ENCODE measurements around the gene ZNF555.
"Not testable (repeated sequence)": the region's sequence is repeated elsewhere in the genome, so short reads cannot be mapped to it uniquely, and the experiment has no call there.

ZNF555 gene

GRCh38 chr19:2840794-2841791 lies at the start of gene ZNF555:
ZNF555 (plus strand) TSS chr19:2841475; CDS start chr19:2841573, 98 bp downstream.
- DNase-seq = peak; percentile 97
- in situ Hi-C loops (cut with HindIII; ENCODE audit: low pct_ligation_motif_present, low pct_unique_long_range_greater_than_20kb, low sequenced_read_pairs) = no loop called here

- DNase-seq = no peak
- in situ Hi-C loops (cut with HindIII; ENCODE audit: low pct_ligation_motif_present, low pct_unique_long_range_greater_than_20kb, low sequenced_read_pairs) = no loop called here
Observed at GRCh38 chr19:2791876-2792275, 49.4 kb upstream of the ZNF555 start.

DNA sequence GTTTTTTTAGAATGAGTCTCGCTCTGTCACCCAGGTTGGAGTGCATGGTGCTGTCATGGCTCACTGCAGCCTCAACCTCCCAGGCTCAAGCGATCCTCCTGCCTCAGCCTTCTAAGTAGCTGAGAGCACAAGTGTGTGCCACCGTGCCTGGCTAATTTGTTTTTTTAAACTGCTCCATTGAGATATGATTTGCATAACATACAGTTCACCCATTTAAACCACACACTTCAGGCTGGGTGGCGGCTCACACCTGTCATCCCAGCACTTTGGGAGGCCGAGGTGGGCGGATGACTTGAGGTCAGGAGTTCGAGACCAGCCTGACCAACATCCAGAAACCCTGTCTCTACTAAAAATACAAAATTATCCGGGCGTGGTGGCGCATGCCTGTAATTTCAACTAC lies 48.6 kb upstream of the ZNF555 start:
- in situ Hi-C loops (cut with HindIII; ENCODE audit: low pct_ligation_motif_present, low pct_unique_long_range_greater_than_20kb, low sequenced_read_pairs); DNase-seq: not testable (repeated sequence)

DNA sequence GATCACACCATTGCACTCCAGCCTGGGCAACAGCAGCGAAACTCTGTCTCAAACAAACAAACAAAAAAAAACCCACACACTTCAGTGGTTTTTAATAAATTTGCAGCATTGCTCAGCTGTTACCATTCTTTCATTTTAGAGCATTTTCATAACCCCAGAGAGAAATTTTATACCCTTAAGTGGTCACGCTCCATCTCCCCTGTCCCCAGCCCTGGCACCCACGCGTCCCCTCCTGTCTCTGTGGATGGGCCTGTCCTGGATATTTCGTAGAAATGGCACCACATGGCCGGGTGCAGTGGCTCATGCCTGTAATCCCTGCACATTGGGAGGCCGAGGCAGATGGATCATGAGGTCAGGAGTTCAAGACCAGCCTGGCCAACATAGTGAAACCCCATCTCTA lies 48.1 kb upstream of the ZNF555 start:
- in situ Hi-C loops (cut with HindIII; ENCODE audit: low pct_ligation_motif_present, low pct_unique_long_range_greater_than_20kb, low sequenced_read_pairs) = no loop called here
- no peak for DNase-seq

- no peak for DNase-seq
- in situ Hi-C loops (cut with HindIII; ENCODE audit: low pct_ligation_motif_present, low pct_unique_long_range_greater_than_20kb, low sequenced_read_pairs) = no loop called here
Observed at GRCh38 chr19:2793577-2793976, 47.7 kb upstream of the ZNF555 start.

DNA sequence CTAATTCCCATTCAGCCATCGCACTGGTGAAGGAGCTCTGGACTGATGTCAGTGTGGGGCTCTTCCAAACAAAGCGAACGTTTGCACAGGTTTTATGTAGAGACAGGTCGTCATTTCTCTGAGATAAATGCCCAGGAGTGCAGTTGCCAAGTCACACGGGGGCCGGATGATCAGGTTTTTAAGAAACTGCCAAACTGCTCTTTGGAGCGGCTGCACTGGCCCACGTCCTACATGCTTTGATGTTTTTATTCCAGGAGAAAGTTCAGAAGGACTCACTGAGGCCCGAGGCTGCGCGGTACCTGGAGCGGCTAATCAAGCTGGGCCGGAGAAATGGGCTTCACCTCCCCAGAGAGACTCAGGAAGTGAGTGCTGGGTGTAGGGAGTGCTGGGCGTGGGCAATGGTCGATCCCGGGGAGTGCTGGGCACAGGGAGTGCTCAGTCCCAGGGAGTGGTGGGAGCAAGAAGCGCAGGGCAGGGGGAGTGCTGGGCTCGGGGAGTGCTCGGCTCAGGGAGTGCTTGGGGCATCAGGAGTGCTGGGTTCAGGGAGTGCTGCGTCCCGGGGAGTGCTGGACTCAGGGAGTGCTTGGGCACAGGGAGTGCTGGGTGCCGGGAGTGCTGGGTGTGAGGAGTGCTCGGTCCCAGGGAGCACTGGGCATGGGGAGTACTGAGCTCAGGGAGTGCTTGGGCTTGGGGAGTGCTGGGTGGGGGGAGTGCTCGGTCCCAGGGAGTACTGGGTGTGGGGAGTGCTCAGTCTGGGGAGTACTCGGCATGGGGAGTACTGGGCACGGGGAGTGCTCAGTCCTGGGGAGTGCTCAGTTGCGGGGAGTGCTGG lies 45.2 kb upstream of the ZNF555 start:
- in situ Hi-C loops (cut with HindIII; ENCODE audit: low pct_ligation_motif_present, low pct_unique_long_range_greater_than_20kb, low sequenced_read_pairs) = no loop called here
- DNase-seq = no peak

GRCh38 chr19:2796659-2797266 lies 44.5 kb upstream of the ZNF555 start:
- DNase-seq = no peak
- in situ Hi-C loops (cut with HindIII; ENCODE audit: low pct_ligation_motif_present, low pct_unique_long_range_greater_than_20kb, low sequenced_read_pairs) = no loop called here

DNA sequence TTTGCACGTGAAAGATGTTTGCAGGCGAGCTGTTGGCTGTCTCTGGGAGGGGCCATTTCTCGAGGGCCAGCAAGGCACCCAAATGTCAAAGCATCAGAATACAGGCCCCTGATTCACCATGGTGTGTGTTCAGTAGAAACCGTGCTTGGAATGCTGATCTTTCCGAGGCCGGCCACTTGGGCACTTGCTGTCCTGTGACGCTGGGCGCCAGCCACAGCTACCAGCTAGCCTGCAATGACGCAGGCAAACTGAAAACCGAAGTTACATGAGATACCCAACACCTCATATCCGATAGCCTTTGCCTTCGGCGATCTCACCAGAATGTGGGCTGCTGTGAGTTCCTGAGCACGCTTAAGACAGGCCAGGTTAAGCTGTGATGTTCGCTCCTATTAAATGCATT lies 44.0 kb upstream of the ZNF555 start:
- no peak for DNase-seq
- in situ Hi-C loops (cut with HindIII; ENCODE audit: low pct_ligation_motif_present, low pct_unique_long_range_greater_than_20kb, low sequenced_read_pairs) = no loop called here

DNA sequence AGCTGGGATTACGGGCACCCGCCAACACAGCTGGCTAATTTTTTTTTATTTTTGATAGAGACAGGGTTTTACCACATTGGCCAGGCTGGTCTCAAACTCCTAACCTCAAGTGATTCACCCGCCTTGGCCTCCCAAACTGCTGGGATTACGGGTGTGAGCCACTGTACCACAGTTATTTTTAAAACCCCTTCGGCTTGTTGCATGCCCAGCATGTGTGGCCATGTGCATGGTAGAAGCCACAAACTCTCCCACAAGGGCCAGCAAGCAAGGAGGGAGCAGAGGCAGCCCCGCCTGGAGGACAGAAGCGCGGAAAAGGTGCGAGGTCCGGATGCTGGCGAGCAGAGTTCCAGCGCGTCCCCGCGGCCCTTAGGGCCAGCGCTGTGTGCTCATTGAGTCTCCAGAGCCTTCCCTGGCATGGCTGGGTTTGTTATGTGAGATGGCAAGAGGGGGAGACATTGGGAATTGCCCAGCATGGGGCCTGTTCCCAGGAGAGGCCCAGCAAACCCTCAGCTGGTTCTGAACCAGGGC lies 43.1 kb upstream of the ZNF555 start:
- in situ Hi-C loops (cut with HindIII; ENCODE audit: low pct_ligation_motif_present, low pct_unique_long_range_greater_than_20kb, low sequenced_read_pairs) = no loop called here
- DNase-seq = no peak

- in situ Hi-C loops (cut with HindIII; ENCODE audit: low pct_ligation_motif_present, low pct_unique_long_range_greater_than_20kb, low sequenced_read_pairs) = no loop called here
- DNase-seq = no peak
Observed at GRCh38 chr19:2798733-2799132, 42.5 kb upstream of the ZNF555 start.

DNA sequence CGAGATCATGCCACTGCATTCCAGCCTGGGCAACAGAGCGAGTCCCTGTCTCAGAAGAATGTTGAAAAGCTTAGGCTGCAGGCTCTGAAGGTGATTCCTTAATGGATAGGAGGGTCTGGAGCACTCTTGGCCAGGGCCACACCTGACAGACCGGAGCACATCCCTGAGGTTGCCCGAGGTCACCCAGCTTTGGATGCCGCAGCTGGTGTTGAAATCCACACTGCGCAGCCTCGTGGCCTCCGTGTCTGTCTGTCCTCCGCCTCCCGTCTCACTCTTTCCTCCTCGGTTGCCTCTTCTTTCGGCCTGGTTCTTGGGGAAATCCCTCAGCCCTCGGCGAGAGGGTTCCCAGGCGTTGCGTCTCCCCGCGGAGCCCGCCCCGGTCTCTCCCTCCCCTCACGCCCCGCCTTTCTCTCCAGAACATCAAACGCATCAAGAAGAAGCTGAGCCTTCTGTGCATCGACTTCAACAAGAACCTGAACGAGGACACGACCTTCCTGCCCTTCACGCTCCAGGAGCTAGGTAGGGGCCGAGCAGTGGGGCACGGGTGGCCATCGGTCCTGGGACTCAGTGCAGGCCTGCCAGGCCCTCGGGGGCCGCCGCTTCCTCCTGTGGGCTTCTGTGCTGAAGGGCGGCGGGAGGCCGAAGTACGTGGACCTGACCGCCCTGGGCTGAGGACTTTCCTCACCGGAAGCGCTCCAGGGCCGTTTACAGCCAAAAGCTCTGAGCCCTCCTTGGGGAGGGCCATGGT lies 41.8 kb upstream of the ZNF555 start:
- in situ Hi-C loops (cut with HindIII; ENCODE audit: low pct_ligation_motif_present, low pct_unique_long_range_greater_than_20kb, low sequenced_read_pairs) = no loop called here
- DNase-seq = no peak

DNA sequence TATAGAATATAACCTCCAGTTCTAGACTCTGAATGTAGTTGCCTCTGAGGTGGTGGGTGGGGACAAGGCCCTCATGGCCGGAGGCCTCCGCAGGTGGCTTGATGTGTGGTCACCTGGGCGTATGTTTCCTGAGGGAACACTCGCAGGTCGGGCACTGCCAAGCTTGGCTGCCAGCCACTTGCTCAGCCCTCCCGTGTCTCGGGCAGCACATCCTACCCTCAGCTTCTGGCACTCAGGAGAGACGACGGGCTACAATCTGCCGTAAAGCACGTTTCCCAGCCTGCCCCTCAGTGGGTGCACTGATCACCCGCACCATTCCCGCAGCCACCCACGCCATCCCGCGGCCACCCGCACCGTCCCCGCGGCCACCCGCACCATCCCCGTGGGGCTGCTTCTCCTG lies 40.8 kb upstream of the ZNF555 start:
- in situ Hi-C loops (cut with HindIII; ENCODE audit: low pct_ligation_motif_present, low pct_unique_long_range_greater_than_20kb, low sequenced_read_pairs) = no loop called here
- DNase-seq = no peak

GRCh38 chr19:2802826-2803225 lies 38.4 kb upstream of the ZNF555 start:
- in situ Hi-C loops (cut with HindIII; ENCODE audit: low pct_ligation_motif_present, low pct_unique_long_range_greater_than_20kb, low sequenced_read_pairs) = no loop called here
- DNase-seq = no peak

GRCh38 chr19:2803486-2804155 lies 37.7 kb upstream of the ZNF555 start:
- DNase-seq = no peak
- in situ Hi-C loops (cut with HindIII; ENCODE audit: low pct_ligation_motif_present, low pct_unique_long_range_greater_than_20kb, low sequenced_read_pairs) = no loop called here

- in situ Hi-C loops (cut with HindIII; ENCODE audit: low pct_ligation_motif_present, low pct_unique_long_range_greater_than_20kb, low sequenced_read_pairs) = no loop called here
- no peak for DNase-seq
Observed at GRCh38 chr19:2804156-2805004, 36.9 kb upstream of the ZNF555 start.

DNA sequence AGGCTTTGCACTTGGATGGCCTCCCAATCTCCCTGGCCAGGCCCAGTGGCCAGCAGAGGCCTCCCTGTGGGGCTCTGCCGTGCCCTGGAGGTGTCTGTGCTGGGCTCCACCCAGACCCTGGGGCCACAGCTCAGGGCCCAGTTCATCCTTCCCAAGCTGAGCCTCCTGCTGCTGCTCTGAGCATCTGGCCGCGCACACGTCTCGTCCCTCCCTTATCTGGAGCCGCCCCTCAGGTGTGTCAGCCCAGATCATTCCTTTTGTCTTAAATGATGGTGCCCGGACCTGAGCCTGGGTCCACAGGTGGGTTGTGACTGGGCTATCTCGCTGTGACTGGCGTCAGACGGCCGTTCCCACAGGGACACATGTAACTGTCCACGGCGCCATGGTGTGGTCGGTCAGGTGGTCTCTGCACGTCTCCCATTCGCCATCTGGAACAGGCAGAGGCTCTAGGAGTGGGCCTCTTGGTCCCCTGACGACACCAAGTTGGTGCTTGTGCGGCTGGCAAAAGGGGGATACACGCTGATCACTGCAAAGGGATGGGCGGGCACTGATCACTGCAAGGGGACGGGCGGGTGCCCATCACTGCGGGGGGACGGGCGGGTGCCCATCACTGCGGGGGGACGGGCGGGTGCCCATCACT lies 35.9 kb upstream of the ZNF555 start:
- no peak for DNase-seq
- in situ Hi-C loops (cut with HindIII; ENCODE audit: low pct_ligation_motif_present, low pct_unique_long_range_greater_than_20kb, low sequenced_read_pairs) = no loop called here
